Esophagus squamous epithelium (tissue), 5 donors: Measurements from ENCODE around the gene PSEN1. TPM values are rescaled to one million over a fixed set of nuclear protein-coding genes. Genes with fewer than 3 reads are reported as not detected.
A peak's percentile ranks its signal among the peaks of the same experiment; 100 is the strongest.

ENCODE experiments used
- DNase-seq: peaks from one replicate; lab custom pipeline; 2025; lab: John Stamatoyannopoulos, UW
- H3K27ac ChIP-seq, 4 donors: fragments of 200-600 bp; sonication (generic); one replicate each; pipeline ENCODE4 v1.5.1; 2016 to 2019; ENCODE audit warnings: mild to moderate bottlenecking in 1 of 4
- H3K27me3 ChIP-seq, 4 donors: fragments of 200-600 bp; sonication (generic); 1 replicate in 3 of 4; 2 replicates in 1 of 4; pipeline versions ENCODE4 v1.5.1 to v1.6.0; 2017 to 2021; ENCODE audit warnings: antibody characterized with exemption in 1 of 4
- H3K36me3 ChIP-seq, 3 donors: fragments of 200-600 bp; sonication (generic); one replicate each; pipeline ENCODE4 v1.5.1; 2016 to 2019
- H3K4me1 ChIP-seq, 3 donors: fragments of 200-600 bp; sonication (generic); one replicate each; pipeline ENCODE4 v1.5.1; 2017 to 2019
- H3K4me3 ChIP-seq, 4 donors: fragments of 200-600 bp; sonication (generic); 1 replicate in 3 of 4; 2 replicates in 1 of 4; pipeline ENCODE4 v1.5.1; 2016 to 2019; ENCODE audit warnings: mild to moderate bottlenecking in 2 of 4, moderate library complexity in 1 of 4
- H3K9me3 ChIP-seq, 3 donors: fragments of 200-600 bp; sonication (generic); one replicate each; pipeline ENCODE4 v1.5.1; 2016 to 2019
- POLR2A ChIP-seq, 4 donors: fragments of 450-650 bp; IDR thresholded peaks; one replicate each; pipeline ENCODE4 v1.6.1; 2017; ENCODE audit warnings: antibody characterized with exemption in 4 of 4, mild to moderate bottlenecking in 4 of 4, moderate library complexity in 3 of 4
- WGBS, 2 donors: methylation state at CpG; one replicate each; pipeline ENCODE4 v1.1.5; 2018; 5-methylcytosine and 5-hydroxymethylcytosine counted together
- intact Hi-C: fragments of 100-400 bp; cut with DNase I; formaldehyde crosslinking; loops from one replicate; pipeline ENCODE4 v1.15.0; 2022
- small RNA-seq, 4 donors: library from RNA; depleted of rRNA; stranded (forward); fragments of <200 nt; gene quantifications; one replicate each; pipeline ENCODE3, GENCODE V24; 2016
- total RNA-seq, 4 donors: library from RNA; depleted of rRNA; stranded (reverse); fragments of >200 nt; gene quantifications; one replicate each; pipeline ENCODE4 v1.1.0, GENCODE V29; 2016
- TF ChIP-seq, protein P1 (sequence below), 6 experiments: fragments of 450-650 bp in 4 of 6; fragments of 200-600 bp in 2 of 6; sonication (generic) in 2 of 6; IDR thresholded peaks; one replicate each; pipeline ENCODE4 v1.5.1; 2016 to 2019; ENCODE audit warnings: antibody characterized with exemption in 6 of 6, mild to moderate bottlenecking in 4 of 6, moderate library complexity in 4 of 6
- donor health status: DM: yes; HTN: yes; CAD: no.

PSEN1 gene
- total RNA-seq, 4 donors from 2014 or later, result 34.6 to 49.8 (median 41.5) TPM

DNA sequence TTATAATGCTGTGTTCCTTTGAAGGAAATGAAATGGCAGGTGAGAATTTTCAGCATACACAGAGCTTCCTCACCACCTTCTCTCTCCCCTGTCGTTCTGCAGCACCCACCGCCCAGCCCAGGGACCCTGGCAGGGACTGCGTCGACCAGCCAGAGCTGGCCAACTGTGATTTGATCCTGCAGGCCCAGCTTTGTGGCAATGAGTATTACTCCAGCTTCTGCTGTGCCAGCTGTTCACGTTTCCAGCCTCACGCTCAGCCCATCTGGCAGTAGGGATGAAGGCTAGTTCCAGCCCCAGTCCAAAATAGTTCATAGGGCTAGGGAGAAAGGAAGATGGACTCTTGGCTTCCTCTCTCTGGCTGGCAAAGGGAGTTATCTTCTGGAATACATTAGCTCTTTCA is 136.1 kb downstream of the PSEN1 start:
- no peak for DNase-seq
- TF ChIP-seq, protein P1, sequence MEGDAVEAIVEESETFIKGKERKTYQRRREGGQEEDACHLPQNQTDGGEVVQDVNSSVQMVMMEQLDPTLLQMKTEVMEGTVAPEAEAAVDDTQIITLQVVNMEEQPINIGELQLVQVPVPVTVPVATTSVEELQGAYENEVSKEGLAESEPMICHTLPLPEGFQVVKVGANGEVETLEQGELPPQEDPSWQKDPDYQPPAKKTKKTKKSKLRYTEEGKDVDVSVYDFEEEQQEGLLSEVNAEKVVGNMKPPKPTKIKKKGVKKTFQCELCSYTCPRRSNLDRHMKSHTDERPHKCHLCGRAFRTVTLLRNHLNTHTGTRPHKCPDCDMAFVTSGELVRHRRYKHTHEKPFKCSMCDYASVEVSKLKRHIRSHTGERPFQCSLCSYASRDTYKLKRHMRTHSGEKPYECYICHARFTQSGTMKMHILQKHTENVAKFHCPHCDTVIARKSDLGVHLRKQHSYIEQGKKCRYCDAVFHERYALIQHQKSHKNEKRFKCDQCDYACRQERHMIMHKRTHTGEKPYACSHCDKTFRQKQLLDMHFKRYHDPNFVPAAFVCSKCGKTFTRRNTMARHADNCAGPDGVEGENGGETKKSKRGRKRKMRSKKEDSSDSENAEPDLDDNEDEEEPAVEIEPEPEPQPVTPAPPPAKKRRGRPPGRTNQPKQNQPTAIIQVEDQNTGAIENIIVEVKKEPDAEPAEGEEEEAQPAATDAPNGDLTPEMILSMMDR (IDR thresholded peaks at IDR 0.05), result no peak
- TF ChIP-seq POLR2A (IDR thresholded peaks at IDR 0.05), result no peak
- Histone ChIP-seq H3K4me3 (no peak overlapping the region), H3K4me1 (peaks cover 6 to 21% (median 11%) of the 10 kb centered on the region in 3 donors), H3K27ac (peak overlapping the region in 1 of 4 donors; percentile 1), H3K36me3 (peaks cover 10 to 51% (median 23%) of the 10 kb centered on the region in 3 donors), H3K27me3 (no peaks in the 10 kb centered on the region), H3K9me3 (no peaks in the 10 kb centered on the region)
- intact Hi-C loops, result no loop called here
- WGBS, 2 donors, result 70 to 80% methylated on average over 1 to 4 of the region's 6 CpGs

Small RNA genes within 50 kb of the gene (small RNA-seq; reads per million reads assigned to genes)
- gene AC004858.1 (0 reads per million in 4 donors), gene RNU6-419P (0 reads per million in 4 donors)

Other genes starting within 250 kb of the PSEN1 start
- gene DPF3, start 242.4 kb upstream of the PSEN1 start, total RNA-seq, result 1 to 10 TPM in 1 of 4 donors, under 1 TPM in 2, not detected in 1; under 0.01 to 2.7 (median 0.61) TPM
- gene DCAF4, start 210.0 kb upstream of the PSEN1 start, total RNA-seq, result 10 to 100 TPM in 3 of 4 donors, 1 to 10 TPM in 1; 7.0 to 29.0 (median 14.0) TPM
- gene ZFYVE1, start 109.4 kb upstream of the PSEN1 start, total RNA-seq, result 10 to 100 TPM in 3 of 4 donors, 1 to 10 TPM in 1; 9.7 to 17.6 (median 14.0) TPM
- 10 to 100 TPM; 22.3 to 58.2 (median 34.2) TPM for gene RBM25, start 78.0 kb upstream of the PSEN1 start, total RNA-seq
- 10 to 100 TPM in 1 of 4 donors, 1 to 10 TPM in 3; 2.2 to 12.6 (median 5.4) TPM for gene PAPLN, start 101.0 kb downstream of the PSEN1 start, total RNA-seq